Measurements from ENCODE around the gene MLIP.
"Not testable (repeated sequence)": the region's sequence is repeated elsewhere in the genome, so short reads cannot be mapped to it uniquely, and the experiment has no call there.

The MLIP gene

GRCh38 chr6:54076159-54076789 is 35.0 kb upstream of the MLIP start:
- no peak overlapping the region for H3K27ac ChIP-seq (ENCODE audit: low read depth, low read length)
- H3K4me3 ChIP-seq (ENCODE audit: low read depth in 1 of 2, low read length in 2 of 2), result no peak overlapping the region
- H3K9ac ChIP-seq (ENCODE audit: low read depth in 1 of 2, low read length in 2 of 2), result no peak overlapping the region
- H3K4me1 ChIP-seq (ENCODE audit: control insufficient read depth in 1 of 2, insufficient read depth in 2 of 2, low read length in 2 of 2), result no peaks in the 10 kb centered on the region
- no peaks in the 10 kb centered on the region for H3K36me3 ChIP-seq (ENCODE audit: control insufficient read depth in 1 of 2, insufficient read depth in 2 of 2, low read length in 2 of 2)
- H3K27me3 ChIP-seq (ENCODE audit: control insufficient read depth in 1 of 2, insufficient read depth in 2 of 2, low read length in 2 of 2), result no peaks in the 10 kb centered on the region
- H3K9me3 ChIP-seq (ENCODE audit: control insufficient read depth in 1 of 2, low read length in 2 of 2), result no peaks in the 10 kb centered on the region

DNA sequence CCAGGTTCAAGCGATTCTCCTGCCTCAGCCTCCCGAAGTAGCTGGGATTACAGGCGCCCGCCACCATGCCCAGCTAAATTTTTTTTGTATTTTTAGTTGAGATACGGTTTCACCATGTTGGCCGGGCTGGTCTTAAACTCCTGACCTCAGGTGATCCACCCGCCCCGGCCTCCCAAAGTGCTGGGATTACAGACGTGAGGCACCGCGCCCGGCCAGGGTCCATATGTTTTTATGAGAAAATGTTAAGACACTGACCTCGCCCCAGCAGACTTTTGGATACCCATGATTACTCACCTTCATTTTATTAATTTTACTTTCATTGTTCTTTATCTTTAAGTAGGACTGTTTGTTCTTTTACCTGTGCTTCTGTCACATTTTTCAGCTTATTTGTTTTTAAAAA is 29.7 kb upstream of the MLIP start:
- not testable (repeated sequence) for H3K9ac ChIP-seq (ENCODE audit: low read depth in 1 of 2, low read length in 2 of 2); H3K4me3 ChIP-seq (ENCODE audit: low read depth in 1 of 2, low read length in 2 of 2); H3K27me3 ChIP-seq (ENCODE audit: control insufficient read depth in 1 of 2, insufficient read depth in 2 of 2, low read length in 2 of 2); H3K36me3 ChIP-seq (ENCODE audit: control insufficient read depth in 1 of 2, insufficient read depth in 2 of 2, low read length in 2 of 2); H3K27ac ChIP-seq (ENCODE audit: low read depth, low read length); H3K9me3 ChIP-seq (ENCODE audit: control insufficient read depth in 1 of 2, low read length in 2 of 2)
- H3K4me1 ChIP-seq (ENCODE audit: control insufficient read depth in 1 of 2, insufficient read depth in 2 of 2, low read length in 2 of 2), result peaks cover 0 to 11% of the 10 kb centered on the region in 2 donors

GRCh38 chr6:54083287-54083686 is 28.0 kb upstream of the MLIP start:
- Histone ChIP-seq H3K36me3 (ENCODE audit: control insufficient read depth in 1 of 2, insufficient read depth in 2 of 2, low read length in 2 of 2) (no peaks in the 10 kb centered on the region), H3K4me1 (ENCODE audit: control insufficient read depth in 1 of 2, insufficient read depth in 2 of 2, low read length in 2 of 2) (peaks cover 0 to 11% of the 10 kb centered on the region in 2 donors), H3K27ac (ENCODE audit: low read depth, low read length) (no peak overlapping the region), H3K9ac (ENCODE audit: low read depth in 1 of 2, low read length in 2 of 2) (no peak overlapping the region), H3K9me3 (ENCODE audit: control insufficient read depth in 1 of 2, low read length in 2 of 2) (no peaks in the 10 kb centered on the region), H3K27me3 (ENCODE audit: control insufficient read depth in 1 of 2, insufficient read depth in 2 of 2, low read length in 2 of 2) (no peaks in the 10 kb centered on the region), H3K4me3 (ENCODE audit: low read depth in 1 of 2, low read length in 2 of 2) (no peak overlapping the region)

DNA sequence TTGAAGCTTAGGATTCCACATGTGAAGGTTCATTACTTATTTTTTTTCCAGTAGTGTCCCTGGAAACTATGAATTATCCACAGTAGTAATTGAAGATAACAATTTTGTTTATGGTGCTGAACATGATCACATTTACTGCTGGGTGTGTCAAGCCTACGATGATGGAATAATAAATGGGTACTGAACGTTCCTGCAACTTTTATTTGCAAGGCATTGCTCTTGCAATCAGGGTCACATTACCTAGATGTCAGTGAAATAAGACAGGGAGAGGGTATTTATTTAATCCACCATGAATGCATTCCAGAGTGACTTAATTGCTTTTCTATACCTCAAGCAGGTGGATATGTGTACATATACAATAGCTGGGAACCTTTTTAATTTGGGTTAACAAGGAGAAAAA is 27.0 kb upstream of the MLIP start:
- no peaks in the 10 kb centered on the region for H3K36me3 ChIP-seq (ENCODE audit: control insufficient read depth in 1 of 2, insufficient read depth in 2 of 2, low read length in 2 of 2)
- H3K4me1 ChIP-seq (ENCODE audit: control insufficient read depth in 1 of 2, insufficient read depth in 2 of 2, low read length in 2 of 2), result peaks cover 0 to 11% of the 10 kb centered on the region in 2 donors
- H3K9ac ChIP-seq (ENCODE audit: low read depth in 1 of 2, low read length in 2 of 2), result no peak overlapping the region
- no peaks in the 10 kb centered on the region for H3K27me3 ChIP-seq (ENCODE audit: control insufficient read depth in 1 of 2, insufficient read depth in 2 of 2, low read length in 2 of 2)
- H3K9me3 ChIP-seq (ENCODE audit: control insufficient read depth in 1 of 2, low read length in 2 of 2), result no peaks in the 10 kb centered on the region
- no peak overlapping the region for H3K27ac ChIP-seq (ENCODE audit: low read depth, low read length)
- H3K4me3 ChIP-seq (ENCODE audit: low read depth in 1 of 2, low read length in 2 of 2), result no peak overlapping the region

- H3K27ac ChIP-seq (ENCODE audit: low read depth, low read length), result no peak overlapping the region
Observed at GRCh38 chr6:54085047-54085446, 26.2 kb upstream of the MLIP start.

GRCh38 chr6:54085541-54085940 is 25.7 kb upstream of the MLIP start:
- H3K27me3 ChIP-seq (ENCODE audit: control insufficient read depth in 1 of 2, insufficient read depth in 2 of 2, low read length in 2 of 2), result no peaks in the 10 kb centered on the region
- no peak overlapping the region for H3K27ac ChIP-seq (ENCODE audit: low read depth, low read length)
- H3K36me3 ChIP-seq (ENCODE audit: control insufficient read depth in 1 of 2, insufficient read depth in 2 of 2, low read length in 2 of 2), result no peaks in the 10 kb centered on the region
- no peak overlapping the region for H3K4me3 ChIP-seq (ENCODE audit: low read depth in 1 of 2, low read length in 2 of 2)
- no peak overlapping the region for H3K9ac ChIP-seq (ENCODE audit: low read depth in 1 of 2, low read length in 2 of 2)
- H3K9me3 ChIP-seq (ENCODE audit: control insufficient read depth in 1 of 2, low read length in 2 of 2), result no peaks in the 10 kb centered on the region
- H3K4me1 ChIP-seq (ENCODE audit: control insufficient read depth in 1 of 2, insufficient read depth in 2 of 2, low read length in 2 of 2), result peaks cover 0 to 11% of the 10 kb centered on the region in 2 donors

More at GRCh38 chr6:54085047-54085446, 26.2 kb upstream of the MLIP start:
- Histone ChIP-seq H3K36me3 (ENCODE audit: control insufficient read depth in 1 of 2, insufficient read depth in 2 of 2, low read length in 2 of 2) (no peaks in the 10 kb centered on the region), H3K4me1 (ENCODE audit: control insufficient read depth in 1 of 2, insufficient read depth in 2 of 2, low read length in 2 of 2) (peaks cover 0 to 11% of the 10 kb centered on the region in 2 donors), H3K4me3 (ENCODE audit: low read depth in 1 of 2, low read length in 2 of 2) (no peak overlapping the region), H3K9me3 (ENCODE audit: control insufficient read depth in 1 of 2, low read length in 2 of 2) (no peaks in the 10 kb centered on the region), H3K27me3 (ENCODE audit: control insufficient read depth in 1 of 2, insufficient read depth in 2 of 2, low read length in 2 of 2) (no peaks in the 10 kb centered on the region), H3K9ac (ENCODE audit: low read depth in 1 of 2, low read length in 2 of 2) (no peak overlapping the region)

GRCh38 chr6:54086439-54086838 is 24.8 kb upstream of the MLIP start:
- no peak overlapping the region for H3K27ac ChIP-seq (ENCODE audit: low read depth, low read length)

GRCh38 chr6:54087721-54088120 is 23.5 kb upstream of the MLIP start:
- Histone ChIP-seq H3K9ac (ENCODE audit: low read depth in 1 of 2, low read length in 2 of 2) (no peak overlapping the region), H3K27me3 (ENCODE audit: control insufficient read depth in 1 of 2, insufficient read depth in 2 of 2, low read length in 2 of 2) (no peaks in the 10 kb centered on the region), H3K9me3 (ENCODE audit: control insufficient read depth in 1 of 2, low read length in 2 of 2) (no peaks in the 10 kb centered on the region), H3K4me1 (ENCODE audit: control insufficient read depth in 1 of 2, insufficient read depth in 2 of 2, low read length in 2 of 2) (peaks cover 0 to 11% of the 10 kb centered on the region in 2 donors), H3K4me3 (ENCODE audit: low read depth in 1 of 2, low read length in 2 of 2) (no peak overlapping the region), H3K27ac (ENCODE audit: low read depth, low read length) (no peak overlapping the region), H3K36me3 (ENCODE audit: control insufficient read depth in 1 of 2, insufficient read depth in 2 of 2, low read length in 2 of 2) (no peaks in the 10 kb centered on the region)

More at GRCh38 chr6:54086439-54086838, 24.8 kb upstream of the MLIP start:
- Histone ChIP-seq H3K9ac (ENCODE audit: low read depth in 1 of 2, low read length in 2 of 2) (no peak overlapping the region), H3K9me3 (ENCODE audit: control insufficient read depth in 1 of 2, low read length in 2 of 2) (no peaks in the 10 kb centered on the region), H3K4me3 (ENCODE audit: low read depth in 1 of 2, low read length in 2 of 2) (no peak overlapping the region), H3K27me3 (ENCODE audit: control insufficient read depth in 1 of 2, insufficient read depth in 2 of 2, low read length in 2 of 2) (no peaks in the 10 kb centered on the region), H3K36me3 (ENCODE audit: control insufficient read depth in 1 of 2, insufficient read depth in 2 of 2, low read length in 2 of 2) (no peaks in the 10 kb centered on the region), H3K4me1 (ENCODE audit: control insufficient read depth in 1 of 2, insufficient read depth in 2 of 2, low read length in 2 of 2) (peaks cover 0 to 11% of the 10 kb centered on the region in 2 donors)

GRCh38 chr6:54093326-54093948 is 17.8 kb upstream of the MLIP start:
- Histone ChIP-seq H3K27ac (ENCODE audit: low read depth, low read length) (no peak overlapping the region), H3K27me3 (ENCODE audit: control insufficient read depth in 1 of 2, insufficient read depth in 2 of 2, low read length in 2 of 2) (no peaks in the 10 kb centered on the region), H3K4me1 (ENCODE audit: control insufficient read depth in 1 of 2, insufficient read depth in 2 of 2, low read length in 2 of 2) (no peaks in the 10 kb centered on the region)

GRCh38 chr6:54094293-54094692 is 16.9 kb upstream of the MLIP start:
- H3K4me3 ChIP-seq (ENCODE audit: low read depth in 1 of 2, low read length in 2 of 2), result no peak overlapping the region
- H3K27ac ChIP-seq (ENCODE audit: low read depth, low read length), result no peak overlapping the region

More at GRCh38 chr6:54093326-54093948, 17.8 kb upstream of the MLIP start:
- Histone ChIP-seq H3K9ac (ENCODE audit: low read depth in 1 of 2, low read length in 2 of 2) (no peak overlapping the region), H3K4me3 (ENCODE audit: low read depth in 1 of 2, low read length in 2 of 2) (no peak overlapping the region), H3K9me3 (ENCODE audit: control insufficient read depth in 1 of 2, low read length in 2 of 2) (no peaks in the 10 kb centered on the region), H3K36me3 (ENCODE audit: control insufficient read depth in 1 of 2, insufficient read depth in 2 of 2, low read length in 2 of 2) (no peaks in the 10 kb centered on the region)

More at GRCh38 chr6:54094293-54094692, 16.9 kb upstream of the MLIP start:
- Histone ChIP-seq H3K9me3 (ENCODE audit: control insufficient read depth in 1 of 2, low read length in 2 of 2) (no peaks in the 10 kb centered on the region), H3K36me3 (ENCODE audit: control insufficient read depth in 1 of 2, insufficient read depth in 2 of 2, low read length in 2 of 2) (no peaks in the 10 kb centered on the region), H3K4me1 (ENCODE audit: control insufficient read depth in 1 of 2, insufficient read depth in 2 of 2, low read length in 2 of 2) (no peaks in the 10 kb centered on the region), H3K27me3 (ENCODE audit: control insufficient read depth in 1 of 2, insufficient read depth in 2 of 2, low read length in 2 of 2) (no peaks in the 10 kb centered on the region), H3K9ac (ENCODE audit: low read depth in 1 of 2, low read length in 2 of 2) (no peak overlapping the region)

All from duodenal mucosa (tissue), 2 donors.